GM12878 (cell line): Measurements from ENCODE around the gene CD3G. TPM values are rescaled to one million over a fixed set of nuclear protein-coding genes. Genes with fewer than 3 reads are reported as not detected.

Experiments used
- ATAC-seq: fragments of 200-7000 bp; cut with Tn5 transposase; 3 replicates; pipeline ENCODE4 v1.9.1; 2020; ENCODE audit warnings: mild to moderate bottlenecking, moderate library complexity
- BruUV-seq: library from RNA; stranded (reverse); fragments of 400-500 nt; replicated peaks from 2 replicates; lab custom pipeline; 2021; lab: Mats Ljungman, UMichigan
- CTCF ChIA-PET: fragments of 300-600 bp; sonication (Branson Sonifier 250); formaldehyde crosslinking; extraction: SDS; loops from one replicate; lab custom pipeline; 2021; ENCODE audit warnings: inconsistent platforms; lab: Yijun Ruan, JAX
- POLR2A ChIA-PET: fragments of 350-600 bp; formaldehyde crosslinking; extraction: SDS; loops from one replicate; lab custom pipeline; 2021; ENCODE audit warnings: inconsistent platforms; lab: Charles Lee
- RAD21 ChIA-PET: fragments of 300-600 bp; sonication (Branson Sonifier 250); formaldehyde crosslinking; loops from one replicate; lab custom pipeline; 2023; ENCODE audit warnings: antibody characterized with exemption; ENCODE audit not compliant: unreplicated experiment; lab: Charles Lee
- SMC1A ChIA-PET: fragments of 300-600 bp; sonication (Branson Sonifier 250); formaldehyde crosslinking; loops from one replicate; lab custom pipeline; 2023; ENCODE audit not compliant: unreplicated experiment, uncharacterized antibody; lab: Charles Lee
- DNase-seq: peaks from one replicate; pipeline ENCODE4 v3.0.0-alpha.2; 2011; ENCODE audit warnings: low read depth, low spot score
- FAIRE-seq: peaks from 3 replicates; lab custom pipeline; 2011; peaks lifted over from hg19 to GRCh38; lab: Jason Lieb, UNC
- H2AFZ ChIP-seq: 2 replicates; pipeline ENCODE4 v1.6.0; 2011; ENCODE audit warnings: low read depth, low read length, control low read depth; ENCODE audit not compliant: control insufficient read depth
- H3K27ac ChIP-seq: 2 replicates; pipeline ENCODE4 v1.5.1; 2011; ENCODE audit warnings: control low read depth; ENCODE audit not compliant: control insufficient read depth, insufficient read depth
- H3K27me3 ChIP-seq, 2 experiments: replicated peaks in 1 of 2; 2 replicates each; pipeline versions ENCODE4 v1.6.0 to v1.6.1; 2011; ENCODE audit warnings: low read length in 1 of 2; ENCODE audit not compliant: control insufficient read depth in 2 of 2, insufficient read depth in 2 of 2
- H3K36me3 ChIP-seq, 2 experiments: 2 replicates each; pipeline ENCODE4 v1.5.1; 2011; ENCODE audit warnings: low read length in 1 of 2; ENCODE audit not compliant: control insufficient read depth in 2 of 2, insufficient read depth in 2 of 2
- H3K4me1 ChIP-seq: 2 replicates; pipeline ENCODE4 v1.6.1; 2011; ENCODE audit warnings: mild to moderate bottlenecking, low read length, moderate library complexity, mixed read lengths; ENCODE audit not compliant: control insufficient read depth, insufficient read depth
- H3K4me2 ChIP-seq: 2 replicates; pipeline ENCODE4 v1.6.0; 2011; ENCODE audit warnings: control low read depth; ENCODE audit not compliant: control insufficient read depth, insufficient read depth
- H3K4me3 ChIP-seq: fragments of 200-600 bp; sonication (generic); 2 replicates; pipeline ENCODE4 v1.5.1; 2016
- H3K79me2 ChIP-seq: 2 replicates; pipeline ENCODE4 v1.6.0; 2011; ENCODE audit warnings: low read length; ENCODE audit not compliant: control insufficient read depth, insufficient read depth
- H3K9ac ChIP-seq: 2 replicates; pipeline ENCODE4 v1.8.0; 2011; ENCODE audit warnings: low read length, control low read depth, mixed read lengths; ENCODE audit not compliant: control insufficient read depth, insufficient read depth
- H3K9me3 ChIP-seq: replicated peaks from 3 replicates; pipeline ENCODE4 v1.5.1; 2011; ENCODE audit warnings: mild to moderate bottlenecking, low read length; ENCODE audit not compliant: control insufficient read depth, insufficient read depth
- H4K20me1 ChIP-seq: 2 replicates; pipeline ENCODE4 v1.6.0; 2011; ENCODE audit not compliant: control insufficient read depth, insufficient read depth
- ASH2L ChIP-seq: fragments of 300-600, 200-600 bp; sonication (generic); IDR thresholded peaks from 2 replicates; pipeline ENCODE4 v1.6.1; 2017; ENCODE audit warnings: low read depth, mild to moderate bottlenecking, borderline replicate concordance
- BACH1 ChIP-seq: fragments of 450-650 bp; IDR thresholded peaks from 2 replicates; pipeline ENCODE4 v1.6.1; 2017; ENCODE audit warnings: mild to moderate bottlenecking, borderline replicate concordance
- CHD4 ChIP-seq: fragments of 200-600 bp; sonication (generic); IDR thresholded peaks from 2 replicates; pipeline ENCODE4 v1.6.1; 2016; ENCODE audit warnings: mild to moderate bottlenecking
- CREB1 ChIP-seq: IDR thresholded peaks from 2 replicates; pipeline ENCODE4 v1.6.1; 2012; ENCODE audit warnings: low read depth, mild to moderate bottlenecking, inconsistent platforms
- EED ChIP-seq: sonication (generic); IDR thresholded peaks from 2 replicates; pipeline ENCODE4 v1.6.1; 2016; ENCODE audit warnings: antibody characterized with exemption, low read depth
- FOXM1 ChIP-seq: IDR thresholded peaks from 2 replicates; pipeline ENCODE4 v1.6.1; 2012; ENCODE audit warnings: low read depth, mild to moderate bottlenecking, inconsistent platforms, low read length, moderate library complexity
- GATAD2B ChIP-seq: fragments of 450-650 bp; conservative IDR thresholded peaks from 2 replicates; pipeline ENCODE4 v1.6.1; 2017; ENCODE audit warnings: low read depth, mild to moderate bottlenecking, moderate library complexity
- HDAC2 ChIP-seq: fragments of 200-600 bp; sonication (generic); IDR thresholded peaks from 2 replicates; pipeline ENCODE4 v1.6.1; 2017
- KLF5 ChIP-seq: fragments of 450-650 bp; IDR thresholded peaks from 2 replicates; pipeline ENCODE4 v1.6.1; 2014; ENCODE audit warnings: mild to moderate bottlenecking; ENCODE audit not compliant: partially characterized antibody
- RAD21 ChIP-seq: IDR thresholded peaks from 2 replicates; pipeline ENCODE4 v1.6.1; 2011; ENCODE audit warnings: mild to moderate bottlenecking, low read depth, low read length, moderate library complexity; ENCODE audit not compliant: insufficient read depth
- RCOR1 ChIP-seq: conservative IDR thresholded peaks from 2 replicates; pipeline ENCODE4 v1.6.1; 2012; ENCODE audit warnings: low read depth, low read length, improper control_type of control experiment
- SP1 ChIP-seq: IDR thresholded peaks from one replicate; pipeline ENCODE4 v1.6.1; 2011; ENCODE audit warnings: low read depth, low read length
- SPI1 ChIP-seq: IDR thresholded peaks from 2 replicates; pipeline ENCODE4 v1.6.1; 2011; ENCODE audit warnings: low read depth, mild to moderate bottlenecking, low read length, moderate library complexity, borderline replicate concordance; ENCODE audit not compliant: insufficient read depth
- SREBF1 ChIP-seq: IDR thresholded peaks from 2 replicates; pipeline ENCODE4 v1.6.1; 2012; ENCODE audit warnings: mild to moderate bottlenecking, low read length
- SREBF2 ChIP-seq: IDR thresholded peaks from 2 replicates; pipeline ENCODE4 v1.6.1; 2012; ENCODE audit warnings: mild to moderate bottlenecking, low read length
- WGBS: methylation state at CpG from one replicate; pipeline ENCODE4 v1.1.6; 2016; ENCODE audit warnings: low lambda C conversion rate; ENCODE audit not compliant: insufficient replicate concordance, insufficient coverage; ENCODE audit errors: missing lambda C conversion rate; 5-methylcytosine and 5-hydroxymethylcytosine counted together
- in situ Hi-C: fragments of 300-500 bp; cut with MboI; formaldehyde crosslinking; loops from 9 replicates; pipeline ENCODE4 v1.14.3; 2018; ENCODE audit warnings: mixed read lengths
- intact Hi-C: fragments of 100-400 bp; cut with micrococcal nuclease; formaldehyde crosslinking; loops from one replicate; pipeline ENCODE4 v1.14.2; 2022; ENCODE audit not compliant: unreplicated experiment
- polyA plus RNA-seq, 11 experiments: library from polyadenylated mRNA; depleted of rRNA in 4 of 11; unstranded in 6 of 11; stranded (reverse) in 5 of 11; fragments of >200 nt; fragmentation: Nextera tagmentation in 4 of 11; fragmentation: Illumina TruSeq in 1 of 11; extraction: Ambion mirVana in 4 of 11; extraction: Trizol in 1 of 11; gene quantifications; 1 replicate in 1 of 11; 2 replicates in 10 of 11; pipeline versions ENCODE4 v1.2.1 to v1.2.3, GENCODE V29; 2011 to 2016; ENCODE audit warnings: inconsistent platforms in 2 of 11, missing spikeins in 2 of 11, low read depth in 1 of 11
- total RNA-seq, 4 experiments: library from RNA; depleted of rRNA in 3 of 4; stranded (reverse); fragments of >200 nt in 3 of 4; fragmentation: Illumina TruSeq in 1 of 4; extraction: Trizol in 1 of 4; gene quantifications; 2 replicates each; pipeline versions ENCODE4 v1.2.1 to v1.2.3, GENCODE V29; 2013 to 2021
- TF ChIP-seq, protein P1 (sequence below): fragments of 450-650 bp; IDR thresholded peaks from 2 replicates; pipeline ENCODE4 v1.6.1; 2016; ENCODE audit warnings: mild to moderate bottlenecking, moderate library complexity, borderline replicate concordance

CD3G gene
- total and polyA plus RNA-seq, 10 of the 15 experiments (the other 5 are each of a cell fraction or from before 2014, with no cell fraction given) = 0.10 to 0.16 (median 0.13) TPM; not detected in 7

- no peak for TF ChIP-seq SP1
- TF ChIP-seq RAD21 = peak; percentile 55
Measured at GRCh38 chr11:118353084-118353710, 9.1 kb downstream of the CD3G start (continued).

DNA sequence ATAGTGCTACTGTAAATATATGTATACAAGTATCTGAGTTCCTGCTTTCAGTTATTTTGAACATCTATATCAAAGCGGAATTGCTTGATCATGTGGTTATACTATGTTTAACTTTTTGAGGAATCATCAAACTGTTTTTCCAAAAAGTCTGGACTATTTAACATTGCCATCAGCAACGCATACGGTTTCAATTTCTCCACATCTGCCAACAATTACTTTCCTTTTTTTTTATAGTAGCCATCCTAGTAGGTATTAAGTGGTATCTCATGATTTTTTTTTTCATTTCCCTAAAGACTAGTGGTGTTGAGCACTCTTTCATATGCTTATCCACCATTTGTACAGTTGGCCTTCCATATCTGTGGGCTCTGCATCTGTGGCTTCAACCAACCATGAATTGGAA is 13.9 kb downstream of the CD3G start:
- Histone ChIP-seq H3K36me3 (no peaks in the 10 kb centered on the region), H2AFZ (no peak overlapping the region), H3K4me3 (no peak overlapping the region), H4K20me1 (no peaks in the 10 kb centered on the region), H3K4me2 (no peak overlapping the region), H3K9ac (no peak overlapping the region), H3K9me3 (no peaks in the 10 kb centered on the region), H3K27ac (no peak overlapping the region), H3K27me3 (no peaks in the 10 kb centered on the region), H3K4me1 (peaks cover 7% of the 10 kb centered on the region; the same call in 1 of the 2 replicates), H3K79me2 (peaks cover 30% of the 10 kb centered on the region)
- intact Hi-C loops (no loop called here), in situ Hi-C loops (no loop called here)
- ChIA-PET SMC1A (no interaction called here), POLR2A (no interaction called here), CTCF (no interaction called here), RAD21 (no interaction called here)
- FAIRE-seq (no peak), ATAC-seq (no peak), DNase-seq (no peak)
- BruUV-seq = no TSS peak
- 97% methylated on average over 3 of the region's 3 CpGs for WGBS
- no peak for TF ChIP-seq SREBF1
- TF ChIP-seq, protein P1, sequence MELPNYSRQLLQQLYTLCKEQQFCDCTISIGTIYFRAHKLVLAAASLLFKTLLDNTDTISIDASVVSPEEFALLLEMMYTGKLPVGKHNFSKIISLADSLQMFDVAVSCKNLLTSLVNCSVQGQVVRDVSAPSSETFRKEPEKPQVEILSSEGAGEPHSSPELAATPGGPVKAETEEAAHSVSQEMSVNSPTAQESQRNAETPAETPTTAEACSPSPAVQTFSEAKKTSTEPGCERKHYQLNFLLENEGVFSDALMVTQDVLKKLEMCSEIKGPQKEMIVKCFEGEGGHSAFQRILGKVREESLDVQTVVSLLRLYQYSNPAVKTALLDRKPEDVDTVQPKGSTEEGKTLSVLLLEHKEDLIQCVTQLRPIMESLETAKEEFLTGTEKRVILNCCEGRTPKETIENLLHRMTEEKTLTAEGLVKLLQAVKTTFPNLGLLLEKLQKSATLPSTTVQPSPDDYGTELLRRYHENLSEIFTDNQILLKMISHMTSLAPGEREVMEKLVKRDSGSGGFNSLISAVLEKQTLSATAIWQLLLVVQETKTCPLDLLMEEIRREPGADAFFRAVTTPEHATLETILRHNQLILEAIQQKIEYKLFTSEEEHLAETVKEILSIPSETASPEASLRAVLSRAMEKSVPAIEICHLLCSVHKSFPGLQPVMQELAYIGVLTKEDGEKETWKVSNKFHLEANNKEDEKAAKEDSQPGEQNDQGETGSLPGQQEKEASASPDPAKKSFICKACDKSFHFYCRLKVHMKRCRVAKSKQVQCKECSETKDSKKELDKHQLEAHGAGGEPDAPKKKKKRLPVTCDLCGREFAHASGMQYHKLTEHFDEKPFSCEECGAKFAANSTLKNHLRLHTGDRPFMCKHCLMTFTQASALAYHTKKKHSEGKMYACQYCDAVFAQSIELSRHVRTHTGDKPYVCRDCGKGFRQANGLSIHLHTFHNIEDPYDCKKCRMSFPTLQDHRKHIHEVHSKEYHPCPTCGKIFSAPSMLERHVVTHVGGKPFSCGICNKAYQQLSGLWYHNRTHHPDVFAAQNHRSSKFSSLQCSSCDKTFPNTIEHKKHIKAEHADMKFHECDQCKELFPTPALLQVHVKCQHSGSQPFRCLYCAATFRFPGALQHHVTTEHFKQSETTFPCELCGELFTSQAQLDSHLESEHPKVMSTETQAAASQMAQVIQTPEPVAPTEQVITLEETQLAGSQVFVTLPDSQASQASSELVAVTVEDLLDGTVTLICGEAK = no peak
- no peak for TF ChIP-seq SREBF2
- TF ChIP-seq GATAD2B = no peak
- TF ChIP-seq ASH2L = no peak
- no peak for TF ChIP-seq SPI1
- TF ChIP-seq FOXM1 = no peak
- no peak for TF ChIP-seq RCOR1
- TF ChIP-seq BACH1 = no peak
- no peak for TF ChIP-seq EED
- TF ChIP-seq CHD4 = no peak
- no peak for TF ChIP-seq CREB1
- TF ChIP-seq HDAC2 = no peak
- TF ChIP-seq KLF5 = no peak
